Measurements from ENCODE around the gene ATP13A3. TPM values are rescaled to one million over a fixed set of nuclear protein-coding genes. Genes with fewer than 3 reads are reported as not detected.

ATP13A3 gene
- total and polyA plus RNA-seq, 12 donors = 17.6 to 111 (median 63.3) TPM

DNA sequence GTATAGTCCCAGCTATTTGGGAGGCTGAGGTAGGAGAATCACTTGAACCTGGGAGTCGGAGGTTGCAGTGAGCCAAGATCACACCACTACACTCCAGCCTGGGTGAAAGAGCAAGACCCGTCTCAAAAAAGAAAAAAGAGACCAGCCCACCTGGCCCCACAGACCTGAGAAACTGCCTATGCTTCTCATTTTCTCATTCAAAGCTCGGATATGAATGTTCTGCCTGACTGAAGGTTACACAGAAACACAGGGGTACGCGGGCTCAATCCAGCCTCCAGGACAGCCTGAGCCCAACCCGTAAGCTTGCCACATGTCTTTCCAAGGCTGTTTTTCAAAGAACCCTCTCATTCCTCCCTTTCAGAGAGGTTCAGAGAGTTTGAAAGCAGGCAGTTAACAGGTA is 107.6 kb downstream of the ATP13A3 start:
- Histone ChIP-seq H3K4me1 (replicated peaks in 1 of 2) (no peaks in the 10 kb centered on the region), H3K27me3 (peaks cover 5% of the 10 kb centered on the region), H3K27ac (no peak overlapping the region), H3K36me3 (replicated peaks in 1 of 2) (no peaks in the 10 kb centered on the region), H3K4me3 (no peak overlapping the region), H3K9me3 (replicated peaks in 1 of 3) (no peaks in the 10 kb centered on the region)
- TF ChIP-seq POLR2A (IDR thresholded peaks at IDR 0.05) (no peak), CTCF (IDR thresholded peaks at IDR 0.05) (no peak)
- DNase-seq = no peak
- intact Hi-C loops (cut with DNase I) = no loop called here
- WGBS, 4 donors = 84 to 91% (median 86%) methylated on average over 6 of the region's 6 CpGs

DNA sequence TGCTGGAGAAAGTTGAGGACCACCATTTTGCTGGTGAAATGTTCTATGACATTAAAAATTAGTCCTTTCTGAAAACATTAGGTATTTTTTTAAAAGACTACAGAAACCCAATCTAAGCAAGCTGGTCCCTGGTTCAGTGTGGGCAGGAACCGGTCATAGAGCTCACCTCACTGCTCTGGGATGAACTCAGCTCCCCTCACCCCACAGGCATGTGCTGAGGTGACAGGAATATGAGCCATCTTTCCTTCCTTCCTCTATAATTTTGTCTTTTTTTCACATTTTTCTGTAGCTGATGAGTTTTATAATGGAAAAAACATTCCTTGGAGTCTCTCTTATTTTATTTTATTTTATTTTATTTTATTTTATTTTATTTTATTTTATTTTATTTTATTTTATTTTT is 109.1 kb downstream of the ATP13A3 start:
- no peak for TF ChIP-seq POLR2A (IDR thresholded peaks at IDR 0.05)
- TF ChIP-seq CTCF (IDR thresholded peaks at IDR 0.05) = no peak
- DNase-seq = no peak
- H3K27ac ChIP-seq = no peak overlapping the region
- intact Hi-C loops (cut with DNase I) = no loop called here
- H3K9me3 ChIP-seq (replicated peaks in 1 of 3) = no peaks in the 10 kb centered on the region
- 89 to 100% (median 100%) methylated on average over 1 of the region's 1 CpG for WGBS, 4 donors
- H3K36me3 ChIP-seq (replicated peaks in 1 of 2) = no peaks in the 10 kb centered on the region
- peaks cover 5% of the 10 kb centered on the region for H3K27me3 ChIP-seq
- no peak overlapping the region for H3K4me3 ChIP-seq
- no peaks in the 10 kb centered on the region for H3K4me1 ChIP-seq (replicated peaks in 1 of 2)

DNA sequence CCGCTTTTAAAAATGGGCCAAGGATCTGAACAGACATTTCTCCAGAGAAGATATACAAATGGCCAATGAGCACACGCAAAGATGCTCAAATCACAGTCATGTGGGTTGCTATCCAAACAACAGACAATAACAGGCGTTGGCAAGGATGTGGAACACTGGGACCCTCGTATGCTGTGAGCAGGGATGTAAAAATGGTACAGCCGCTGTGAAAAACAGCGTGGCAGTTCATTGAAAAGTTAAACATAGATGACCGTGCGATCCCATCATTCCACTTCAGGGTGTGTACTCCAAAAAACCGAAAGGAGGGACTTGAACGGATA is 110.6 kb downstream of the ATP13A3 start:
- no peaks in the 10 kb centered on the region for H3K4me1 ChIP-seq (replicated peaks in 1 of 2)
- WGBS, 4 donors = 76 to 80% (median 78%) methylated on average over 10 of the region's 10 CpGs
- H3K27me3 ChIP-seq = peaks cover 5% of the 10 kb centered on the region
- intact Hi-C loops (cut with DNase I) = no loop called here
- TF ChIP-seq POLR2A (IDR thresholded peaks at IDR 0.05) (no peak), CTCF (IDR thresholded peaks at IDR 0.05) (no peak)
- H3K36me3 ChIP-seq (replicated peaks in 1 of 2) = no peaks in the 10 kb centered on the region
- no peaks in the 10 kb centered on the region for H3K9me3 ChIP-seq (replicated peaks in 1 of 3)
- DNase-seq = no peak
- no peak overlapping the region for H3K27ac ChIP-seq
- H3K4me3 ChIP-seq = no peak overlapping the region

GRCh38 chr3:194375473-194376240 is 111.1 kb downstream of the ATP13A3 start:
- WGBS, 4 donors = 50 to 62% (median 58%) methylated on average over 14 to 15 of the region's 15 CpGs
- H3K27ac ChIP-seq = no peak overlapping the region
- no peaks in the 10 kb centered on the region for H3K9me3 ChIP-seq (replicated peaks in 1 of 3)
- DNase-seq = no peak
- no peak overlapping the region for H3K4me3 ChIP-seq
- H3K4me1 ChIP-seq (replicated peaks in 1 of 2) = no peaks in the 10 kb centered on the region
- peaks cover 5% of the 10 kb centered on the region for H3K27me3 ChIP-seq
- intact Hi-C loops (cut with DNase I) = no loop called here
- H3K36me3 ChIP-seq (replicated peaks in 1 of 2) = no peaks in the 10 kb centered on the region
- TF ChIP-seq POLR2A (IDR thresholded peaks at IDR 0.05) (no peak), CTCF (IDR thresholded peaks at IDR 0.05) (no peak)
